GM21529 (cell line): ENCODE measurements around the gene LDLRAD4.

Experiments
- ATAC-seq: cut with Tn5 transposase; IDR thresholded peaks from one replicate; pipeline ENCODE4 v1.9.1; 2021; ENCODE audit not compliant: unreplicated experiment

The LDLRAD4 gene

DNA sequence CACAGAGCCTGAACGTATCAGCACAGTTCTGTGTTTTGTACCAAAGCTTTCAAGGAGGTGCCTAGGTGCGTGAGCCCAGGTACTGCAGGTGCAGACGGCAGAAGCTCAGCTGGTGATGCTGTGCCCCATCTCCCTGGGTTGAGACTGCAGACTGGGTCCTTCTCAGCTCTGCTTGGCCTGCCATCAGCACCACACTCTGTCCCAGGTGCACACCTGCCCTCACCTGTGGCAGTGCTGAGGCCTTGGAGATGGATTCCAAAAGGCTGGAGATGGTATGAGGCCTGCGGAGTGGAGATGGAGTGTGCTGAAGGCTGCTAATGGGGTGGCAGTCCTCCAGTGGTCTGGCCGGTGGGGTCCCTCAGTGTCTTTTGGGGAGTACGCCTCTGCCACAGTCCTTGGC lies 9.3 kb downstream of the LDLRAD4 start:
- ATAC-seq, result no peak

- no peak for ATAC-seq
Observed at GRCh38 chr18:13229001-13229671, 10.6 kb downstream of the LDLRAD4 start.

GRCh38 chr18:13231151-13231550 lies 12.6 kb downstream of the LDLRAD4 start:
- no peak for ATAC-seq

DNA sequence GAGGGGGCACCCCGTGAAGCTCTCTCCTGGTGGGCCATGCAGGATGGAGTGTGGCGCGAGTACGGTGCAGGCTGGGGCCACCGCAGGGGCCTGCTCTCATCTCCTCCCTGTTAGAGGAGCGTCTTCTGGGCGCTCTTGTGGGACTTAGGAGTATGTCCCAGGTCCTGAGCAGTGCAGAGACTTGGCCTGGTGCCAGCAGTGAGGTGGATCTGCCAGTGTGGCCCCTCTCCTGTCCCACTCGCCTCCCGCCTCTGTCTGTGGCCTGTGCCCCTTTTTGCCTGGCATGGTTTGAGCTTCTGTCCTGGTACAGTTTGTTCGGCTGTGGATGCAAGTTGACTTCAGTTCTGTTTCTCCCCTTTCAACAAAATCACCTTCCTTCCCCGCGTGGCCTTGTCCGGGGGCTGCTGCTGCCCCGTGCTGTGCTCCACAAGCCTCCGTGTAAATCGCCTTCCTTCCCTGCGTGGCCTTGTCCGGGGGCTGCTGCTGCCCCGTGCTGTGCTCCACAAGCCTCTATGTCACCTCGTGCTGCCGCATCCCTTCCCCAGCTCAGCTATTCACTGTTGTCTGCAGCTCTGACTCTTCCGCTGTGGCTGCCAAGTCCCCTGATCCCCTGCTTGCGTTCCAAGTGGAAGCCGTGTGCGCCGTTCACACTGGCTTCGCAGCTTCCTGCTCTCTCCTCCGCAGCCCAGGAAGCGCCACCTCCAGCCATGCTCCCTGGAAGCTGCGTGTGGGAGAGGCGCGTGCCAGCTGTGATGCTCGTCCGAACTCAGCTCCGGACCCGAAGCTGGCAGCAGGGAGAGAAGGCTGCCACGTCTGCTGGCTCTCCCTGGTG lies 13.7 kb downstream of the LDLRAD4 start:
- ATAC-seq, result no peak

- no peak for ATAC-seq
Observed at GRCh38 chr18:13232971-13233786, 14.6 kb downstream of the LDLRAD4 start.

DNA sequence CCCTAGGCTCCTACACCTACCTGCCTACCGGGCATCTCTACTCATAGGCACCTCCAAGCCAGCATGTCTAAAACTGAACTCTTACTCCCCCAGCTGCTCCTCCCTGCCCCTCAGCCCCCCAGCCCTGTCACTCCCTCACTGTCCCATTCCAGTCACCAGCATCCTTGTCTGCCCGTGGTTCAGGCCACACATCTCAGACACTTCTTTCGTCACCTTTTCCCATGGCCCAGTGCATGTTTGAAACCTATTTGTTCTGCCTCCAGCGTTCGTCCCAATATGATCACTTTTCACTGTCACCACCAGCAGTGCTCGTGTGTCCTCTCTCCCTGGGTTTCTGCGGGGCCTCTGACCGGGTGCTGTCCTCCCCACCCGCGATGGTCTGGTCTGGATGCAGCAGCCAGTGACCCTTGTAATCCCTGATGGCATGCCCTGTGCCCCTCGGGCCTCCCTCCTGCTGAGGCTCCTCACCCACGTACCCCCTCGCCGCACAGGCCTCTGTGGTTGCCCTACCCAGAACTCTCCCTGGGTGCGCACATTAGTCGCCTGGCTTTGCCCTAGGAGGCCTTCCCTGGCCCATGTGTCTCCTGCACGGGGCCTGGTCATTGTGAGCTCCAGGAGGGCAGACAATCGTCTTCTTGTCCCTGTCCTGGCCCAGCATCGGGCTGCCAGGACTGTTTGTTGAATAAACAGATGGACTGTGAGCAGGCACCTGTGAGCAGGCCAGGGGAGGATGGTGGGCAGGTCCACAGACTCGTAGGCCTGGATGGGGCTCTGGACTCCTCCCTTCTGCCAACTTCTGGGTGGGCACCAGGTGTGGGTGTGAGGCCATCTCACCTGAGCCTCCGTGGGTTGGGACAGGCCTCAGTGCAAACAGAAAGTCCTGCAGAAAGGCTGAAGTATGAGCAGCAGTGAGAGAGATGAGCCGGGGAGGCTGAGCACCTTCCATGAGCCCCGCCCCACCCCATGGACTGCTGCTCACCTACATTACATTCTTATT lies 15.5 kb downstream of the LDLRAD4 start:
- ATAC-seq, result no peak

GRCh38 chr18:13235421-13235831 lies 16.9 kb downstream of the LDLRAD4 start:
- no peak for ATAC-seq

- ATAC-seq, result no peak
Observed at GRCh38 chr18:13235981-13236380, 17.4 kb downstream of the LDLRAD4 start.

DNA sequence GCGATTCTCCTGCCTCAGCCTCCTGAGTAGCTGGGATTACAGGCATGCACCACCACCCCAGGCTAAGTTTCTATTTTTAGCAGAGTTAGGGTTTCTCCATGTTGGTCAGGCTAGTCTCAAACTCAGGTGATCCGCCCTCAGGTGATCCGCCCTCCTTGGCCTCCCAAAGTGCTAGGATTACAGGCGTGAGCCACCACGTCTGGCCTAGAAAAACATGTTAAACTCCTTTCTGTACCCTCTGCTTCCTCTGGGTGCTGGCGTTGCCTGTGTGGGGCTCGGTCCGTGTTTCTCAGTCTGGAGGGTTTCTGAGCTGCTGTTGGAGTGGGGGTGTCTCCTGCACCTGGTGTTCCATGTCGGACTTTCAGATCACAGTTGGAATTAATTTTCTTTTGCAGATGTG lies 17.9 kb downstream of the LDLRAD4 start:
- no peak for ATAC-seq

- ATAC-seq, result no peak
Observed at GRCh38 chr18:13237073-13237472, 18.5 kb downstream of the LDLRAD4 start.

- ATAC-seq, result no peak
Observed at GRCh38 chr18:13237641-13238040, 19.1 kb downstream of the LDLRAD4 start.

GRCh38 chr18:13239171-13239956 lies 20.8 kb downstream of the LDLRAD4 start:
- ATAC-seq, result no peak

DNA sequence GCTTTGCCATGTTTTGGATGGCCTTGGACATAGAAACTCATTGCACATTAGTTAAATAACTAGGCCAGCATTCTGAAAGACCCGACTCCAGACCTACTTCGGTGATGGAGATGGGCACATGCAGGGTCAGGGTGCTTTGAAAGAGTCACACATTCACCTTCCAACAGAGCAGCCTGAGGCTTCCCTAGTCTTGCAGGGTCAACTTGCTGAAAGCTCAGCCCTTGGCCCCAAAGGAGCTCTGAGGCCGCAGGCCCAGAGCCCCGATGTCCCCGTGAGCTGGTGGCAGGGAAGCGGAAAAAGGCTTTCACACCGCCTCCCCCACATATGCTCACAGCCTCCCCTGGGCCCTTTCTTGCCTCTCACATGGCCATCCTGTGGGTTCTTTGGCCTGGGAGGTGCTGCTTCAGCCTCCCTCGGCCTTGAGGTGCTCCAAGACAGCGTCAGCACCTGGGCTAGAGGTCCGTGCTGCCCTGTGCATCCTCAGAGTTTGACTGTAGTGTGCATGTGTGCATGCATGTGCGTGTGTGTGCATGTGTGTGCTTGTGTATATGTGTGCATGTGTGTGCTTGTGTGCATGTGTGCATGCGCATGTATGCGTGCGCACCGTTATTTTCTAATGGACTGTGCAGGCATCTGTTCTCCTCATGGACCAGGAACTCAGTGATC lies 21.6 kb downstream of the LDLRAD4 start:
- no peak for ATAC-seq

DNA sequence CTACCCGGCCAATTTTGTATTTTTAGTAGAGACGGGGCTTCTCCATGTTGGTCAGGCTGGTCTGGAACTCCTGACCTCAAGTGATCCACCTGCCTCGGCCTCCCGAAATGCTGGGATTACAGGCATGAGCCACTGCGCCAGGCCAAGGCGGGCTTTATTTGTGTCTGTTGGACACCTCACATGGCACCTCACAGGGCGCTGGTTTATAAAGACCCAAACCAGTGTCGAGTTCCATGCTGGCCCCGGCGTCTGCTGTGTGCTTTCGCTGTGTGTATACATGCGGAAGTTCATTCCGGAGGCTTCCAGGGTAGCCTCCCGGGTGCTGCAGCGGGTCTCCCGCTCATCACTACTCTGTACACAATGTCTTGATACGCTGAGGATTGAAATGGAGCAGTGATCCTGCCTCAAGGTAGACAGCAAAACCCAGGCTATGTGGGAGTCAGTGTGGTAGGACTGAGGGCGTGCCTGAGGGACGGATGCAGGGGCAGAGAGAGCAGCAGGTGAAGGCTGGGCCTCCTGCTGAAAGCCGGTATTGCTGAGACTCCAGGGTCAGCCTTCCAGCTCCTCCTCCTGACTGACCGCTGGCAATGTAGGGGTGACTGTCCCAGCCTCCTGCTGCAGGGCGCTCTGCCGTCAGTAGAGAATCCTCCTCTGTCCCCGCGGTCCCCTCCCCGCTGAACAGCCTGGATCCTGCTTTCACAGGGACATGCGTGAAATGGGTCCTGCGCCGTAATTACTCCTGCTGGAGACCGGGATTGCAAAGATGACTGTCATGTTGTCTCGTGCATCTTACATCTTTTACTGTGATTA lies 22.7 kb downstream of the LDLRAD4 start:
- ATAC-seq, result no peak

DNA sequence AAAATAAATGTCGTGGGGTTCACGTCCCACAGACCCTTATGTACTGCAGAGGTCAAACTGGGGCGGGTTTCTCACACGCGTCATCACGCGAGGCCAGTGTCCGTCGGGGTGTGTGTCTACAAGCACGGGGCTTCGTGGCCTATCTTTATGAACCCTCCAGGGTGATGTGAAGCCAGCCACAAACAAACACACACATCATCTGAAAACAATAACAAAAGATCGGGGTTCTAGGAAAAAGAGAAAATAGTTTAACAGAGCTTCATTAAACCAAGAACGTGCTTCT lies 23.3 kb downstream of the LDLRAD4 start:
- no peak for ATAC-seq

GRCh38 chr18:13242797-13243196 lies 24.2 kb downstream of the LDLRAD4 start:
- ATAC-seq, result no peak

- ATAC-seq, result no peak
Observed at GRCh38 chr18:13243363-13243762, 24.8 kb downstream of the LDLRAD4 start.

DNA sequence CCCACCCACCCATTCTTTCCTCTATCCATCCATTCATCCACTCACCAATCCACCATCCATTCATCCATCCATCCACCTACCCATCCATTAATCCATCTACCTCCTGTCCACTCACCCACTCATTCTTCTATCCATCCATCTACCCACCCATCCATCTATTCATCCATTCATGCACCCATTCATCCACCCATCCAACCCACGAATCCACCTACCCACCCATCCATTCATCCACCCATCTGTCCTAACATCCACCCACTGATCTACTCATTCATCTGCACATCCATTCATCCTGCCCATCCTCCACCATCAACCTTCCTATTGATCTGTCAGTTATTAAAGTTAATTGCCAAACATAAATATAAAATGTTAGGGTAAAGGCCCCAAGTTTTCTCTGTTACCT lies 25.6 kb downstream of the LDLRAD4 start:
- ATAC-seq, result no peak
